Keratinocyte (primary cell): Measurements from ENCODE around the gene ZNF503. TPM values are rescaled to one million over a fixed set of nuclear protein-coding genes. Genes with fewer than 3 reads are reported as not detected.

Source experiments
- DNase-seq: peaks from one replicate; pipeline ENCODE4 v3.0.0-alpha.2; 2011; ENCODE audit warnings: low read depth, missing footprints, low spot score
- FAIRE-seq: peaks from 2 replicates; lab custom pipeline; 2011; peaks lifted over from hg19 to GRCh38; lab: Jason Lieb, UNC
- H2AFZ ChIP-seq: 2 replicates; pipeline ENCODE4 v1.6.0; 2012; ENCODE audit warnings: low read length, control low read depth, inconsistent platforms; ENCODE audit not compliant: control insufficient read depth
- H3K27ac ChIP-seq: 2 replicates; pipeline ENCODE4 v1.5.1; 2011; ENCODE audit warnings: low read length; ENCODE audit not compliant: control insufficient read depth, insufficient read depth
- H3K27me3 ChIP-seq: 3 replicates; pipeline ENCODE4 v1.6.0; 2011; ENCODE audit warnings: low read length; ENCODE audit not compliant: control insufficient read depth, insufficient read depth; ENCODE audit errors: extremely low read depth
- H3K36me3 ChIP-seq, 2 experiments: 2 replicates in 1 of 2; 3 replicates in 1 of 2; pipeline ENCODE4 v1.5.1; 2011; ENCODE audit warnings: low read length in 2 of 2, mild to moderate bottlenecking in 1 of 2; ENCODE audit not compliant: control insufficient read depth in 2 of 2, insufficient read depth in 2 of 2; ENCODE audit errors: extremely low read depth in 1 of 2
- H3K4me1 ChIP-seq: 3 replicates; pipeline ENCODE4 v1.5.1; 2011; ENCODE audit warnings: low read length; ENCODE audit not compliant: control insufficient read depth, insufficient read depth; ENCODE audit errors: extremely low read depth
- H3K4me2 ChIP-seq: 3 replicates; pipeline ENCODE4 v1.6.0; 2011; ENCODE audit warnings: low read depth, low read length; ENCODE audit not compliant: control insufficient read depth, insufficient read depth; ENCODE audit errors: extremely low read depth
- H3K4me3 ChIP-seq, 3 experiments: fragments of 200-600 bp in 1 of 3; sonication (generic) in 1 of 3; 2 replicates in 2 of 3; 3 replicates in 1 of 3; pipeline ENCODE4 v1.5.1; 2011 to 2016; ENCODE audit warnings: low read length in 3 of 3, mild to moderate bottlenecking in 3 of 3, control low read depth in 2 of 3, inconsistent platforms in 1 of 3, low read depth in 1 of 3, mixed read lengths in 1 of 3, mixed run types in 1 of 3, moderate library complexity in 1 of 3; ENCODE audit not compliant: control insufficient read depth in 2 of 3, insufficient read depth in 2 of 3; ENCODE audit errors: extremely low read depth in 1 of 3
- H3K79me2 ChIP-seq: 2 replicates; pipeline ENCODE4 v1.6.0; 2012; ENCODE audit warnings: low read length; ENCODE audit not compliant: control insufficient read depth, insufficient read depth
- H3K9ac ChIP-seq: 3 replicates; pipeline ENCODE4 v1.6.0; 2011; ENCODE audit warnings: low read length; ENCODE audit not compliant: control insufficient read depth, insufficient read depth; ENCODE audit errors: extremely low read depth
- H3K9me1 ChIP-seq: 3 replicates; pipeline ENCODE4 v1.6.0; 2011; ENCODE audit warnings: low read length; ENCODE audit not compliant: control insufficient read depth, insufficient read depth; ENCODE audit errors: extremely low read depth
- H3K9me3 ChIP-seq: 2 replicates; pipeline ENCODE4 v1.5.1; 2012; ENCODE audit warnings: low read depth, low read length; ENCODE audit not compliant: control insufficient read depth
- H4K20me1 ChIP-seq: 3 replicates; pipeline ENCODE4 v1.6.0; 2011; ENCODE audit warnings: low read length; ENCODE audit not compliant: control insufficient read depth, insufficient read depth; ENCODE audit errors: extremely low read depth
- EZH2 ChIP-seq: IDR thresholded peaks from one replicate; pipeline ENCODE4 v1.6.1; 2012; ENCODE audit warnings: inconsistent platforms, mild to moderate bottlenecking, low read length, moderate library complexity
- dilution Hi-C: fragments of 300-500 bp; cut with MboI; formaldehyde crosslinking; loops from one replicate; pipeline ENCODE4 v1.7.0; 2020; ENCODE audit warnings: low sequenced_read_pairs; ENCODE audit not compliant: extremely low pct_ligation_motif_present
- polyA plus RNA-seq, 5 experiments: library from polyadenylated mRNA; depleted of rRNA in 3 of 5; stranded (reverse) in 3 of 5; stranded (forward) in 1 of 5; unstranded in 1 of 5; fragments of >200 nt; gene quantifications; 1 replicate in 1 of 5; 2 replicates in 3 of 5; 3 replicates in 1 of 5; pipeline versions ENCODE4 v1.2.1 to v1.2.3, GENCODE V29; 2011 to 2012; ENCODE audit warnings: missing spikeins in 2 of 5, low read depth in 1 of 5, low replicate concordance in 1 of 5
- TF ChIP-seq, protein P1 (sequence below), 3 experiments: IDR thresholded peaks in 1 of 3; conservative IDR thresholded peaks in 1 of 3; optimal IDR thresholded peaks in 1 of 3; 2 replicates in 2 of 3; 3 replicates in 1 of 3; pipeline versions ENCODE3 to v1.5.1; 2011; ENCODE audit warnings: low read length in 3 of 3, mild to moderate bottlenecking in 3 of 3, moderate library complexity in 2 of 3, control low read depth in 1 of 3, inconsistent platforms in 1 of 3; ENCODE audit not compliant: insufficient read depth in 2 of 3; ENCODE audit errors: extremely low read depth in 1 of 3

The ZNF503 gene
- polyA plus RNA-seq, 1 donor (not counting 4 experiments of a cell fraction or from before 2014, with no cell fraction given), result 1.5 TPM

DNA sequence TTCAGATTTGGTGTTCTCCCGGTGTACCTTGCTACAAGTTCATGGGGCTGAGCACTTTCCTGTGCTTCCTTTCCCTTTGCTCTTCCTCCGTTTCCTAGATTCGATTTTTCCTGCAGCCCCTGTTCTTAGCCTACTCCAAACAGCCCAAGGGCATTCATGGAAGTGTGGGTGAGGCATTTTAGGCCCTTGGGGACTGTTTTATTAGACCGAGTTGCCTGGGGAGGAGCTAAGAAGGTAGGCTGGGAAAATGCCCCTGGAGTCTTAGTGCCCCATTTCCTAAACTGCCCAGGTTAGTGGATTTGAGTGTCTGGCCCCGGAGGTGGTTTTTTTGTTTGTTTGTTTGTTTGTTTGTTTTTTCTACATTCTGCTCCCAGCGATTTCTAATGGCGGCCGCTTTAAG, 31.7 kb upstream of the ZNF503 start:
- no peak overlapping the region for H3K4me2 ChIP-seq
- no peak overlapping the region for H3K4me3 ChIP-seq
- no peak overlapping the region for H2AFZ ChIP-seq
- dilution Hi-C loops, result no loop called here
- no peaks in the 10 kb centered on the region for H3K79me2 ChIP-seq
- no peaks in the 10 kb centered on the region for H3K27me3 ChIP-seq
- no peaks in the 10 kb centered on the region for H3K9me3 ChIP-seq
- H3K36me3 ChIP-seq, result no peaks in the 10 kb centered on the region
- no peak overlapping the region for H3K27ac ChIP-seq
- DNase-seq, result no peak
- no peaks in the 10 kb centered on the region for H3K9me1 ChIP-seq
- FAIRE-seq, result no peak
- TF ChIP-seq, protein P1, sequence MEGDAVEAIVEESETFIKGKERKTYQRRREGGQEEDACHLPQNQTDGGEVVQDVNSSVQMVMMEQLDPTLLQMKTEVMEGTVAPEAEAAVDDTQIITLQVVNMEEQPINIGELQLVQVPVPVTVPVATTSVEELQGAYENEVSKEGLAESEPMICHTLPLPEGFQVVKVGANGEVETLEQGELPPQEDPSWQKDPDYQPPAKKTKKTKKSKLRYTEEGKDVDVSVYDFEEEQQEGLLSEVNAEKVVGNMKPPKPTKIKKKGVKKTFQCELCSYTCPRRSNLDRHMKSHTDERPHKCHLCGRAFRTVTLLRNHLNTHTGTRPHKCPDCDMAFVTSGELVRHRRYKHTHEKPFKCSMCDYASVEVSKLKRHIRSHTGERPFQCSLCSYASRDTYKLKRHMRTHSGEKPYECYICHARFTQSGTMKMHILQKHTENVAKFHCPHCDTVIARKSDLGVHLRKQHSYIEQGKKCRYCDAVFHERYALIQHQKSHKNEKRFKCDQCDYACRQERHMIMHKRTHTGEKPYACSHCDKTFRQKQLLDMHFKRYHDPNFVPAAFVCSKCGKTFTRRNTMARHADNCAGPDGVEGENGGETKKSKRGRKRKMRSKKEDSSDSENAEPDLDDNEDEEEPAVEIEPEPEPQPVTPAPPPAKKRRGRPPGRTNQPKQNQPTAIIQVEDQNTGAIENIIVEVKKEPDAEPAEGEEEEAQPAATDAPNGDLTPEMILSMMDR (optimal IDR thresholded peaks at IDR 0.05 in 1 of 3, IDR thresholded peaks at IDR 0.05 in 1 of 3, conservative IDR thresholded peaks at IDR 0.05 in 1 of 3; ENCODE audit: extremely low read depth in 1 of 3, insufficient read depth in 2 of 3, low read length in 3 of 3), result no peak
- TF ChIP-seq EZH2, result no peak
- H4K20me1 ChIP-seq, result no peaks in the 10 kb centered on the region
- H3K4me1 ChIP-seq, result peaks cover 29% of the 10 kb centered on the region
- H3K9ac ChIP-seq, result no peak overlapping the region

DNA sequence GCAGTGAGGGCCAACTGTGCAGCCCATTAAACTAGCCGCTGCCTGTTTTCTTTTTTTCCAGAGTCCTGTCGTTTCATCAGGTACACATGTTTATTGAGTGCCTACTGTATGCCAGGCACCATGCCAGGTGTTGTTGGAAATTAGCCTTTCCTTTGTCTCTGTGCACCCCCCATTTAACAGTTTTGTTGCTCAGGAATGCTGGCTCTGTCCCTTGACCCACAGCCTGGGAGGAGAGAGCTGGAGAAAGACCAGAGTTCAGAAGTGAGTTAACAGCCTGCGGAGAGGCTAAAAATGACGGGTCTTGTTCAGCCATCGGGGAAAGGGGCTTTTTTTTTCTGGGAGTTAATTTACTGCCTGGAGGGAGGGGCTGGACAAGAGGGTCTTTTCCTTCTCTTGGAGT, 31.2 kb upstream of the ZNF503 start:
- no peaks in the 10 kb centered on the region for H3K36me3 ChIP-seq
- no peak overlapping the region for H3K9ac ChIP-seq
- peaks cover 33% of the 10 kb centered on the region for H3K4me1 ChIP-seq
- no peaks in the 10 kb centered on the region for H4K20me1 ChIP-seq
- H3K27ac ChIP-seq, result no peak overlapping the region
- FAIRE-seq (no peak), DNase-seq (no peak)
- no peak overlapping the region for H2AFZ ChIP-seq
- H3K4me2 ChIP-seq, result no peak overlapping the region
- no peaks in the 10 kb centered on the region for H3K27me3 ChIP-seq
- H3K79me2 ChIP-seq, result no peaks in the 10 kb centered on the region
- TF ChIP-seq, protein P1 (optimal IDR thresholded peaks at IDR 0.05 in 1 of 3, IDR thresholded peaks at IDR 0.05 in 1 of 3, conservative IDR thresholded peaks at IDR 0.05 in 1 of 3; ENCODE audit: extremely low read depth in 1 of 3, insufficient read depth in 2 of 3, low read length in 3 of 3), result no peak
- TF ChIP-seq EZH2, result no peak
- H3K4me3 ChIP-seq, result no peak overlapping the region
- no peaks in the 10 kb centered on the region for H3K9me1 ChIP-seq
- no peaks in the 10 kb centered on the region for H3K9me3 ChIP-seq
- dilution Hi-C loops, result no loop called here
